K562 (cell line): Measurements from ENCODE around the gene DHX58. TPM values are rescaled to one million over a fixed set of nuclear protein-coding genes. Genes with fewer than 3 reads are reported as not detected.

Experiments used
- ATAC-seq: fragments of 200-7000 bp; cut with Tn5 transposase; 3 replicates; pipeline ENCODE4 v1.9.1; 2020; ENCODE audit warnings: moderate library complexity
- BruUV-seq: library from RNA; stranded (reverse); fragments of 400-500 nt; replicated peaks from 2 replicates; lab custom pipeline; 2021; lab: Mats Ljungman, UMichigan
- CTCF ChIA-PET: fragments of 300-600 bp; formaldehyde crosslinking; extraction: SDS; loops from one replicate; lab custom pipeline; 2021; ENCODE audit warnings: low intra/inter-chr PET ratio; lab: Yijun Ruan, JAX
- POLR2A ChIA-PET: fragments of 300-600, 350-650 bp; sonication (Branson Sonifier 250); formaldehyde crosslinking; extraction: SDS; loops from one replicate; lab custom pipeline; 2021; ENCODE audit warnings: antibody characterized with exemption, inconsistent platforms; lab: Yijun Ruan, JAX
- DNase-seq, 4 experiments: peaks; one replicate each; pipeline versions ENCODE4 v3.0.0 to v3.0.0-alpha.2; 2011 to 2018; ENCODE audit warnings: low spot score in 3 of 4, mixed read lengths in 3 of 4; ENCODE audit errors: extremely low read depth in 1 of 4
- FAIRE-seq: peaks from 2 replicates; lab custom pipeline; 2011; peaks lifted over from hg19 to GRCh38; lab: Jason Lieb, UNC
- H2AFZ ChIP-seq: 2 replicates; pipeline ENCODE4 v1.6.0; 2011; ENCODE audit warnings: low read depth, low read length, control low read depth, inconsistent platforms
- H3K27ac ChIP-seq: fragments of 200-600 bp; 3 replicates; pipeline ENCODE4 v1.8.0; 2011; ENCODE audit warnings: low read depth, mild to moderate bottlenecking, control low read depth, inconsistent platforms, low read length, moderate library complexity, mixed read lengths; ENCODE audit errors: extremely low read depth
- H3K27me3 ChIP-seq, 2 experiments: fragments of 300-600 bp in 1 of 2; 2 replicates in 1 of 2; 3 replicates in 1 of 2; pipeline versions ENCODE4 v1.6.0 to v1.8.0; 2011; ENCODE audit warnings: inconsistent platforms in 2 of 2, low read length in 2 of 2, mild to moderate bottlenecking in 1 of 2, mixed read lengths in 1 of 2, moderate library complexity in 1 of 2; ENCODE audit not compliant: control insufficient read depth in 2 of 2, insufficient read depth in 2 of 2
- H3K36me3 ChIP-seq: fragments of 300-600 bp; 3 replicates; pipeline ENCODE4 v1.8.0; 2011; ENCODE audit warnings: mild to moderate bottlenecking, low read length, inconsistent platforms; ENCODE audit not compliant: control insufficient read depth, insufficient read depth
- H3K4me1 ChIP-seq, 2 experiments: fragments of 200-600 bp in 1 of 2; replicated peaks in 1 of 2; 2 replicates in 1 of 2; 3 replicates in 1 of 2; pipeline versions ENCODE4 v1.5.1 to v1.8.0; 2011; ENCODE audit warnings: inconsistent platforms in 2 of 2, low read length in 2 of 2, mild to moderate bottlenecking in 1 of 2, mixed read lengths in 1 of 2, moderate library complexity in 1 of 2; ENCODE audit not compliant: control insufficient read depth in 2 of 2, insufficient read depth in 2 of 2
- H3K4me2 ChIP-seq: 2 replicates; pipeline ENCODE4 v1.6.1; 2011; ENCODE audit warnings: low read length, control low read depth, inconsistent platforms, mixed read lengths; ENCODE audit not compliant: insufficient read depth
- H3K4me3 ChIP-seq: fragments of 200-600 bp; sonication (generic), shearing (Covaris generic); 2 replicates; pipeline ENCODE4 v1.5.1; 2016; ENCODE audit warnings: control low read depth, inconsistent platforms
- H3K79me2 ChIP-seq: fragments of 200-600 bp; 3 replicates; pipeline ENCODE4 v1.8.0; 2011; ENCODE audit warnings: low read length, inconsistent platforms; ENCODE audit not compliant: control insufficient read depth, insufficient read depth
- H3K9ac ChIP-seq, 2 experiments: 2 replicates each; pipeline versions ENCODE4 v1.6.0 to v1.6.1; 2011; ENCODE audit warnings: low read depth in 2 of 2, low read length in 2 of 2, control low read depth in 1 of 2, inconsistent platforms in 1 of 2, mild to moderate bottlenecking in 1 of 2, mixed read lengths in 1 of 2; ENCODE audit not compliant: insufficient read depth in 1 of 2
- H3K9me1 ChIP-seq: one replicate; pipeline ENCODE4 v1.6.0; 2011; ENCODE audit warnings: inconsistent platforms, mild to moderate bottlenecking, low read length, moderate library complexity; ENCODE audit not compliant: control insufficient read depth, insufficient read depth
- H3K9me3 ChIP-seq: replicated peaks from 2 replicates; pipeline ENCODE4 v1.5.1; 2011; ENCODE audit warnings: low read depth, low read length, inconsistent platforms; ENCODE audit not compliant: control insufficient read depth, insufficient read depth
- H4K20me1 ChIP-seq: replicated peaks from 2 replicates; pipeline ENCODE4 v1.6.1; 2011; ENCODE audit warnings: low read length, inconsistent platforms, mixed read lengths; ENCODE audit not compliant: control insufficient read depth, insufficient read depth
- ETV5 ChIP-seq: sonication (generic); formaldehyde crosslinking; IDR thresholded peaks from 2 replicates; pipeline ENCODE4 v1.4.0; 2020; ENCODE audit warnings: low read depth, mild to moderate bottlenecking, missing genetic modification reagents
- EWSR1 ChIP-seq: fragments of 450-650 bp; IDR thresholded peaks from 2 replicates; pipeline ENCODE4 v1.6.1; 2018; ENCODE audit warnings: borderline replicate concordance, mild to moderate bottlenecking, low read depth, moderate library complexity; ENCODE audit not compliant: partially characterized antibody
- GABPB2 ChIP-seq: fragments of 250-450 bp; sonication (Bioruptor Pico); conservative IDR thresholded peaks from 2 replicates; pipeline ENCODE4 v1.5.1; 2021; ENCODE audit warnings: mild to moderate bottlenecking
- KDM5B ChIP-seq: fragments of 200-600 bp; sonication (generic); IDR thresholded peaks from 2 replicates; pipeline ENCODE4 v1.6.1; 2012; ENCODE audit warnings: low read depth, mild to moderate bottlenecking, moderate library complexity, low read length, control low read depth, inconsistent platforms; ENCODE audit not compliant: insufficient replicate concordance
- PTBP1 ChIP-seq: fragments of 200-400 bp; formaldehyde crosslinking; IDR thresholded peaks from 2 replicates; pipeline ENCODE4 v1.6.1; 2017; ENCODE audit warnings: low read depth, low read length
- PTRF ChIP-seq: fragments of 450-650 bp; IDR thresholded peaks from 2 replicates; pipeline ENCODE4 v1.6.1; 2016; ENCODE audit warnings: mild to moderate bottlenecking, missing genetic modification characterization, missing compliant biosample characterization
- RNF2 ChIP-seq: sonication (generic); IDR thresholded peaks from 2 replicates; pipeline ENCODE4 v1.6.1; 2016
- SMC3 ChIP-seq: conservative IDR thresholded peaks from 2 replicates; pipeline ENCODE4 v1.6.1; 2011; ENCODE audit warnings: low read depth, low read length, improper control_type of control experiment; ENCODE audit not compliant: insufficient read depth
- TBL1XR1 ChIP-seq, 2 experiments: IDR thresholded peaks; 2 replicates each; pipeline ENCODE4 v1.6.1; 2012; ENCODE audit warnings: improper control_type of control experiment in 2 of 2, low read length in 2 of 2, mild to moderate bottlenecking in 1 of 2
- ZNF184 ChIP-seq: sonication (generic); formaldehyde crosslinking; IDR thresholded peaks from 2 replicates; pipeline ENCODE4 v1.5.0; 2020; ENCODE audit warnings: missing genetic modification reagents
- ZNF586 ChIP-seq: fragments of 450-650 bp; formaldehyde crosslinking; conservative IDR thresholded peaks from 2 replicates; pipeline ENCODE4 v1.4.0; 2020; ENCODE audit warnings: mild to moderate bottlenecking, moderate library complexity
- WGBS: fragments of 100-300 bp; shearing (Covaris generic); methylation state at CpG from one replicate; pipeline ENCODE4 v1.1.6; 2016; ENCODE audit warnings: low coverage, mixed read lengths; ENCODE audit not compliant: insufficient coverage; ENCODE audit errors: missing lambda C conversion rate; 5-methylcytosine and 5-hydroxymethylcytosine counted together
- in situ Hi-C: fragments of 300-500 bp; cut with MboI; formaldehyde crosslinking; loops from 4 replicates; pipeline ENCODE4 v1.15.0; 2018; ENCODE audit warnings: inconsistent platforms, mixed read lengths
- intact Hi-C: fragments of 100-400 bp; cut with micrococcal nuclease; formaldehyde crosslinking; loops from 2 replicates; pipeline ENCODE4 v1.14.2; 2022
- polyA plus RNA-seq, 8 experiments: library from polyadenylated mRNA; depleted of rRNA in 4 of 8; stranded (reverse) in 5 of 8; unstranded in 3 of 8; fragments of >200 nt; fragmentation: Nextera tagmentation in 2 of 8; fragmentation: Illumina TruSeq in 1 of 8; extraction: Ambion mirVana in 2 of 8; extraction: Trizol in 1 of 8; gene quantifications; 2 replicates each; pipeline versions ENCODE4 v1.2.1 to v1.2.3, GENCODE V29; 2011 to 2014; ENCODE audit warnings: inconsistent platforms in 1 of 8, missing spikeins in 1 of 8
- total RNA-seq, 7 experiments: library from RNA; depleted of rRNA in 6 of 7; stranded (reverse); fragments of >200 nt in 6 of 7; fragmentation: Illumina TruSeq in 2 of 7; extraction: Trizol in 2 of 7; gene quantifications; 2 replicates each; pipeline versions ENCODE4 v1.2.1 to v1.2.3, GENCODE V29; 2011 to 2021; ENCODE audit warnings: low replicate concordance in 1 of 7
- TF ChIP-seq, protein P1 (sequence below): fragments of 250-450 bp; sonication (Bioruptor Pico); IDR thresholded peaks from 2 replicates; pipeline ENCODE4 v1.5.1; 2021; ENCODE audit warnings: mild to moderate bottlenecking
- TF ChIP-seq, protein P2 (sequence below), 2 experiments: IDR thresholded peaks in 1 of 2; conservative IDR thresholded peaks in 1 of 2; 2 replicates each; pipeline ENCODE4 v1.6.1; 2016; ENCODE audit warnings: low read depth in 2 of 2, mild to moderate bottlenecking in 1 of 2, missing compliant biosample characterization in 1 of 2, missing genetic modification characterization in 1 of 2, moderate library complexity in 1 of 2
- TF ChIP-seq, protein P3 (sequence below): fragments of 450-650 bp; formaldehyde crosslinking; IDR thresholded peaks from 2 replicates; pipeline ENCODE4 v1.4.0; 2022; ENCODE audit warnings: missing genetic modification characterization
- TF ChIP-seq, protein P4 (sequence below): fragments of 450-650 bp; IDR thresholded peaks from 2 replicates; pipeline ENCODE4 v1.6.1; 2016; ENCODE audit warnings: borderline replicate concordance

DHX58 gene
- total and polyA plus RNA-seq, 9 of the 15 experiments (the other 6 are each of a cell fraction or from before 2014, with no cell fraction given), result 0.15 to 3.0 (median 1.4) TPM

DNA sequence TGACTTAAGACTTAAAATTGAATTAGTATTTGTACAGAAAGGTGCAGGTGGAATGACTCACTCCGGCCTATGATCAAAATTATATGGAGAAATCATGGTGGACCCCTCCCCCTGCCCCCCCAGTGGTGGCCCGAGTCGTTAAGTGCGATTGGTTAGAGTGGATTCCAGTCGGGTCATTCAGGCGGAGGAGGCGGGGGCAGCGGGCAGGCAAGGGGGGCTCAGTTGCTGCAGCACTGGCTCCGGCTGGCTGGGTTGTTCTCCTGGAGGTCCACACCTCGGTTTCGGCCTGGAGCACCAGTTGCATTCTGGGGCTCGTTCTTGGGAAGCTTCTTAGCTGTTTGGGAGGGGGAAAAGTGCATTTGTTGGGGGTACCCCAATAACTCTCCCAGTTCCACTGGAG, 13.1 kb upstream of the DHX58 start:
- Histone ChIP-seq H3K9ac (no peak overlapping the region), H3K27ac (no peak overlapping the region), H3K9me1 (peaks cover 3% of the 10 kb centered on the region), H4K20me1 (no peaks in the 10 kb centered on the region), H3K4me2 (no peak overlapping the region), H2AFZ (no peak overlapping the region), H3K9me3 (no peaks in the 10 kb centered on the region), H3K79me2 (peaks cover 5% of the 10 kb centered on the region), H3K36me3 (peaks cover 64% of the 10 kb centered on the region), H3K27me3 (no peaks in the 10 kb centered on the region), H3K4me1 (peaks cover 6 to 24% of the 10 kb centered on the region in 2 experiments; a peak in 4 of 5 replicates), H3K4me3 (no peak overlapping the region)
- DNase-seq (no peak), FAIRE-seq (no peak), ATAC-seq (no peak)
- ChIA-PET CTCF (no interaction called here), POLR2A (interaction anchor here (1.2 to 1.4 kb wide), 3 partner anchors 12 to 167 kb away, joined by 3 to 4 read pairs (median 4); no protein-coding TSS in a partner anchor)
- BruUV-seq, result no TSS peak
- 92% methylated on average over 10 of the region's 12 CpGs for WGBS
- intact Hi-C loops, result no loop called here
- in situ Hi-C loops, result no loop called here
- TF ChIP-seq, protein P1, sequence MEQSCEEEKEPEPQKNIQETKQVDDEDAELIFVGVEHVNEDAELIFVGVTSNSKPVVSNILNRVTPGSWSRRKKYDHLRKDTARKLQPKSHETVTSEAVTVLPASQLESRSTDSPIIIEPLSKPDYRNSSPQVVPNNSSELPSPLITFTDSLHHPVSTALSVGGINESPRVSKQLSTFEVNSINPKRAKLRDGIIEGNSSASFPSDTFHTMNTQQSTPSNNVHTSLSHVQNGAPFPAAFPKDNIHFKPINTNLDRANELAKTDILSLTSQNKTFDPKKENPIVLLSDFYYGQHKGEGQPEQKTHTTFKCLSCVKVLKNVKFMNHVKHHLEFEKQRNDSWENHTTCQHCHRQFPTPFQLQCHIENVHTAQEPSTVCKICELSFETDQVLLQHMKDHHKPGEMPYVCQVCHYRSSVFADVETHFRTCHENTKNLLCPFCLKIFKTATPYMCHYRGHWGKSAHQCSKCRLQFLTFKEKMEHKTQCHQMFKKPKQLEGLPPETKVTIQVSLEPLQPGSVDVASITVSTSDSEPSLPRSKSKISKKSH, result no peak
- TF ChIP-seq, protein P2, sequence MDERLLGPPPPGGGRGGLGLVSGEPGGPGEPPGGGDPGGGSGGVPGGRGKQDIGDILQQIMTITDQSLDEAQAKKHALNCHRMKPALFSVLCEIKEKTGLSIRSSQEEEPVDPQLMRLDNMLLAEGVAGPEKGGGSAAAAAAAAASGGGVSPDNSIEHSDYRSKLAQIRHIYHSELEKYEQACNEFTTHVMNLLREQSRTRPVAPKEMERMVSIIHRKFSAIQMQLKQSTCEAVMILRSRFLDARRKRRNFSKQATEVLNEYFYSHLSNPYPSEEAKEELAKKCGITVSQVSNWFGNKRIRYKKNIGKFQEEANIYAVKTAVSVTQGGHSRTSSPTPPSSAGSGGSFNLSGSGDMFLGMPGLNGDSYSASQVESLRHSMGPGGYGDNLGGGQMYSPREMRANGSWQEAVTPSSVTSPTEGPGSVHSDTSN (CRISPR knock-in tag; IDR thresholded peaks at IDR 0.05; ENCODE audit: low read depth), result no peak
- TF ChIP-seq, protein P2 (tag; conservative IDR thresholded peaks at IDR 0.05; ENCODE audit: low read depth), result no peak
- TF ChIP-seq ZNF184 (CRISPR knock-in tag) (no peak), ETV5 (CRISPR knock-in tag) (no peak), SMC3 (no peak), EWSR1 (no peak), TBL1XR1 (IDR thresholded peaks at IDR 0.05; ENCODE audit: low read length in 2 of 2) (no peak), PTBP1 (no peak), GABPB2 (CRISPR knock-in tag) (no peak), RNF2 (no peak), KDM5B (no peak), ZNF586 (no peak), PTRF (no peak)
- TF ChIP-seq, protein P3, sequence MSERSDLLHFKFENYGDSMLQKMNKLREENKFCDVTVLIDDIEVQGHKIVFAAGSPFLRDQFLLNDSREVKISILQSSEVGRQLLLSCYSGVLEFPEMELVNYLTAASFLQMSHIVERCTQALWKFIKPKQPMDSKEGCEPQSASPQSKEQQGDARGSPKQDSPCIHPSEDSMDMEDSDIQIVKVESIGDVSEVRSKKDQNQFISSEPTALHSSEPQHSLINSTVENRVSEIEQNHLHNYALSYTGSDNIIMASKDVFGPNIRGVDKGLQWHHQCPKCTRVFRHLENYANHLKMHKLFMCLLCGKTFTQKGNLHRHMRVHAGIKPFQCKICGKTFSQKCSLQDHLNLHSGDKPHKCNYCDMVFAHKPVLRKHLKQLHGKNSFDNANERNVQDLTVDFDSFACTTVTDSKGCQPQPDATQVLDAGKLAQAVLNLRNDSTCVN, result no peak
- TF ChIP-seq, protein P4, sequence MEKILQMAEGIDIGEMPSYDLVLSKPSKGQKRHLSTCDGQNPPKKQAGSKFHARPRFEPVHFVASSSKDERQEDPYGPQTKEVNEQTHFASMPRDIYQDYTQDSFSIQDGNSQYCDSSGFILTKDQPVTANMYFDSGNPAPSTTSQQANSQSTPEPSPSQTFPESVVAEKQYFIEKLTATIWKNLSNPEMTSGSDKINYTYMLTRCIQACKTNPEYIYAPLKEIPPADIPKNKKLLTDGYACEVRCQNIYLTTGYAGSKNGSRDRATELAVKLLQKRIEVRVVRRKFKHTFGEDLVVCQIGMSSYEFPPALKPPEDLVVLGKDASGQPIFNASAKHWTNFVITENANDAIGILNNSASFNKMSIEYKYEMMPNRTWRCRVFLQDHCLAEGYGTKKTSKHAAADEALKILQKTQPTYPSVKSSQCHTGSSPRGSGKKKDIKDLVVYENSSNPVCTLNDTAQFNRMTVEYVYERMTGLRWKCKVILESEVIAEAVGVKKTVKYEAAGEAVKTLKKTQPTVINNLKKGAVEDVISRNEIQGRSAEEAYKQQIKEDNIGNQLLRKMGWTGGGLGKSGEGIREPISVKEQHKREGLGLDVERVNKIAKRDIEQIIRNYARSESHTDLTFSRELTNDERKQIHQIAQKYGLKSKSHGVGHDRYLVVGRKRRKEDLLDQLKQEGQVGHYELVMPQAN, result no peak
